ENCODE results near the gene DNAJC3.
"Not testable (repeated sequence)": the region's sequence is repeated elsewhere in the genome, so short reads cannot be mapped to it uniquely, and the experiment has no call there.

Gene DNAJC3

DNA sequence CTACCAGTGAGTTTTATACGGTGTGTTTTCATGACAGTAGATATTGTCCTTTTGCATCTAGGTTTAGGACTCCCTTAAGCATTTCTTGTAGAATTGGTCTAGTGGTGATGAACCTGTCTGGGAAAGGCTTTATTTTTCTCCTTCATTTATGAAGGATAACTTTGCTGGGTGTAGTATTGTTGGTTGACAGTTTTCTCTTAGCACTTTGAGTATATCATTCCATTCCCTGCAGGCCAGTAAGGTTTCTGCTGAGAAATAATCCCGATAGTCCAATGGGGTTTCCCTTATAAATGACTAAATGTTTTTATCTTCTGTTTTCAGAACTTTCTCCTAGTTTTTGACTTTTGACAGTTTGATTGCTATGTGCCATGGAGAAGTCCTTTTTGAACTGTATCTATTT lies 57.2 kb downstream of the DNAJC3 start:
- H3K4me3 ChIP-seq (ENCODE audit: low read length), result no peak overlapping the region
- no peak for DNase-seq (ENCODE audit: low read depth)
- TF ChIP-seq, protein P1, sequence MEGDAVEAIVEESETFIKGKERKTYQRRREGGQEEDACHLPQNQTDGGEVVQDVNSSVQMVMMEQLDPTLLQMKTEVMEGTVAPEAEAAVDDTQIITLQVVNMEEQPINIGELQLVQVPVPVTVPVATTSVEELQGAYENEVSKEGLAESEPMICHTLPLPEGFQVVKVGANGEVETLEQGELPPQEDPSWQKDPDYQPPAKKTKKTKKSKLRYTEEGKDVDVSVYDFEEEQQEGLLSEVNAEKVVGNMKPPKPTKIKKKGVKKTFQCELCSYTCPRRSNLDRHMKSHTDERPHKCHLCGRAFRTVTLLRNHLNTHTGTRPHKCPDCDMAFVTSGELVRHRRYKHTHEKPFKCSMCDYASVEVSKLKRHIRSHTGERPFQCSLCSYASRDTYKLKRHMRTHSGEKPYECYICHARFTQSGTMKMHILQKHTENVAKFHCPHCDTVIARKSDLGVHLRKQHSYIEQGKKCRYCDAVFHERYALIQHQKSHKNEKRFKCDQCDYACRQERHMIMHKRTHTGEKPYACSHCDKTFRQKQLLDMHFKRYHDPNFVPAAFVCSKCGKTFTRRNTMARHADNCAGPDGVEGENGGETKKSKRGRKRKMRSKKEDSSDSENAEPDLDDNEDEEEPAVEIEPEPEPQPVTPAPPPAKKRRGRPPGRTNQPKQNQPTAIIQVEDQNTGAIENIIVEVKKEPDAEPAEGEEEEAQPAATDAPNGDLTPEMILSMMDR (conservative IDR thresholded peaks at IDR 0.05; ENCODE audit: low read depth, low read length), result no peak

GRCh38 chr13:95740071-95740978 lies 63.4 kb downstream of the DNAJC3 start:
- DNase-seq (ENCODE audit: low read depth); H3K4me3 ChIP-seq (ENCODE audit: low read length): not testable (repeated sequence)

GRCh38 chr13:95740979-95741320 lies 64.0 kb downstream of the DNAJC3 start:
- TF ChIP-seq, protein P1 (conservative IDR thresholded peaks at IDR 0.05; ENCODE audit: low read depth, low read length), result no peak
- H3K4me3 ChIP-seq (ENCODE audit: low read length), result no peak overlapping the region
- DNase-seq (ENCODE audit: low read depth), result no peak

DNA sequence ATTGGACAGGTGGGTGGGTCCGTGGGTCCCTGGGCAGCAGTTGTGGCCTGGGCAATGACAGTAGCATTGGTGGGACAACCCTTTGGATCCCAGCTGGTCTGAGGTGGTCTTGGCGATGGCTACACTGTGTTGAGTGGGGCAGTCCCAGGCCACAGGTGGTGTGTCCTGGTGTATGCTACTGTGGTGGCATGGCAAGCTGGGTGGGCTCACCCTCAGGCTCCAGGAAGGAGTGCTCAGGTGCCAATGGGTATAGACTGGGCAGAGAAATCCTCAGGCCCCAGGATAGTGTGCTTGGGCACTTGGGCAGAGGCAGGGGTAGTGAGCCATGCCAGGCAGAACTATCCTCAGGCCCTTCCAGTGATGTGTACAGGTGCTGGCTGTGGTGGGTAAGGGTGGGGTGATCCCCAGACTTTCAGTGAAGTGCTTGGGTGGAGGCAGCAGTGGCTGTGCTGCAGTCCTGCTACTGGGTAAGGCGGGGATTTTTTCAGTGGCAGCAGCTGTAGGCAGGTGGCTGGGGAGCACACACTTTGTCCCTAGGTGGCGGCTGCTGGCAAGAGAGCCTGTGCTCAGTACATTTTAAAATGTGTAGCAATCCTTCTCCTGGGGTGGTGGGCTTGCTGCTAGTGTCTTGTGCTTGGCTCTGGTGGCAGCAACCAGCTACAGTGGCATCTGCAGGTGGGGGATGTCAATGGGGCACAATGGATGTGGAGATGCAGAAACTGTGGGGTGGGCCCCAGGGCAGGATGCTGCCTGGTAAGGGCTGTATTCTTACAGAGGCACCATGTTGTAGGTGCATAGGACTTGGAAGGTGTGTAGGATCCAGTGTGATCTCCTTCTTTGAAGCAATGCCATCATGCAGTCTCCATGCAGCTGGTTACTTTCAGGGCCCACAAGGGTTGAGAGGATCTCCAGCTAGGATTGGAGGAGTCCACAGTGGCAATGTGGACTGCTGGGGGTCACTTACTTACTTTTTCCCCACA lies 64.9 kb downstream of the DNAJC3 start:
- H3K4me3 ChIP-seq (ENCODE audit: low read length), result no peak overlapping the region
- no peak for DNase-seq (ENCODE audit: low read depth)
- TF ChIP-seq, protein P1 (conservative IDR thresholded peaks at IDR 0.05; ENCODE audit: low read depth, low read length), result no peak

- no peak for DNase-seq (ENCODE audit: low read depth)
- TF ChIP-seq, protein P1 (conservative IDR thresholded peaks at IDR 0.05; ENCODE audit: low read depth, low read length), result no peak
- no peak overlapping the region for H3K4me3 ChIP-seq (ENCODE audit: low read length)
Measured at GRCh38 chr13:95743192-95743591, 66.3 kb downstream of the DNAJC3 start.

- no peak for DNase-seq (ENCODE audit: low read depth)
- no peak overlapping the region for H3K4me3 ChIP-seq (ENCODE audit: low read length)
- TF ChIP-seq, protein P1 (conservative IDR thresholded peaks at IDR 0.05; ENCODE audit: low read depth, low read length), result no peak
Measured at GRCh38 chr13:95745289-95745688, 68.3 kb downstream of the DNAJC3 start.

- TF ChIP-seq, protein P1 (conservative IDR thresholded peaks at IDR 0.05; ENCODE audit: low read depth, low read length), result peak; percentile 41
- no peak for DNase-seq (ENCODE audit: low read depth)
- H3K4me3 ChIP-seq (ENCODE audit: low read length), result no peak overlapping the region
Measured at GRCh38 chr13:95745752-95746151, 68.8 kb downstream of the DNAJC3 start.

Data from retinal pigment epithelial cell (primary cell).